HFFc6 (cell line): ENCODE results near the gene DSTYK. TPM values are rescaled to one million over a fixed set of nuclear protein-coding genes. Genes with fewer than 3 reads are reported as not detected.

Source experiments
- DNase-seq: peaks from one replicate; pipeline ENCODE4 v3.0.0-alpha.2; 2018
- H3K27ac Mint-ChIP-seq: 2 replicates; pipeline ENCODE4 v1.8.0; 2020; ENCODE audit warnings: mild to moderate bottlenecking, mixed read lengths
- H3K27me3 Mint-ChIP-seq: 2 replicates; pipeline ENCODE4 v1.8.0; 2021; ENCODE audit warnings: mild to moderate bottlenecking, moderate library complexity, mixed read lengths; ENCODE audit not compliant: insufficient read depth
- H3K36me3 Mint-ChIP-seq: 2 replicates; pipeline ENCODE4 v1.8.0; 2021; ENCODE audit warnings: low read depth, mixed read lengths
- H3K4me1 Mint-ChIP-seq: 2 replicates; pipeline ENCODE4 v1.8.0; 2020; ENCODE audit warnings: low read depth, mixed read lengths
- H3K4me3 Mint-ChIP-seq: 2 replicates; pipeline ENCODE4 v1.8.0; 2020; ENCODE audit warnings: mild to moderate bottlenecking, moderate library complexity, mixed read lengths
- H3K9me3 Mint-ChIP-seq: 2 replicates; pipeline ENCODE4 v1.8.0; 2020; ENCODE audit warnings: mild to moderate bottlenecking, mixed read lengths
- total RNA-seq, 6 experiments: library from RNA; stranded (reverse); fragmentation: NEBNext Ultra II Directional; extraction: Animal tissue kit (Norgen Biotek cat#: 25700); gene quantifications; 2 replicates in 1 of 6; 3 replicates in 5 of 6; pipeline ENCODE4 v1.2.3, GENCODE V29; 2021
- TF ChIP-seq, protein P1 (sequence below): fragments of 200-600 bp; sonication (generic); IDR thresholded peaks from 2 replicates; pipeline ENCODE4 v1.5.0; 2021; ENCODE audit warnings: antibody characterized with exemption, mild to moderate bottlenecking

The DSTYK gene
- total RNA-seq, 6 experiments from 2014 or later, result 13.1 to 17.5 (median 13.9) TPM

DNA sequence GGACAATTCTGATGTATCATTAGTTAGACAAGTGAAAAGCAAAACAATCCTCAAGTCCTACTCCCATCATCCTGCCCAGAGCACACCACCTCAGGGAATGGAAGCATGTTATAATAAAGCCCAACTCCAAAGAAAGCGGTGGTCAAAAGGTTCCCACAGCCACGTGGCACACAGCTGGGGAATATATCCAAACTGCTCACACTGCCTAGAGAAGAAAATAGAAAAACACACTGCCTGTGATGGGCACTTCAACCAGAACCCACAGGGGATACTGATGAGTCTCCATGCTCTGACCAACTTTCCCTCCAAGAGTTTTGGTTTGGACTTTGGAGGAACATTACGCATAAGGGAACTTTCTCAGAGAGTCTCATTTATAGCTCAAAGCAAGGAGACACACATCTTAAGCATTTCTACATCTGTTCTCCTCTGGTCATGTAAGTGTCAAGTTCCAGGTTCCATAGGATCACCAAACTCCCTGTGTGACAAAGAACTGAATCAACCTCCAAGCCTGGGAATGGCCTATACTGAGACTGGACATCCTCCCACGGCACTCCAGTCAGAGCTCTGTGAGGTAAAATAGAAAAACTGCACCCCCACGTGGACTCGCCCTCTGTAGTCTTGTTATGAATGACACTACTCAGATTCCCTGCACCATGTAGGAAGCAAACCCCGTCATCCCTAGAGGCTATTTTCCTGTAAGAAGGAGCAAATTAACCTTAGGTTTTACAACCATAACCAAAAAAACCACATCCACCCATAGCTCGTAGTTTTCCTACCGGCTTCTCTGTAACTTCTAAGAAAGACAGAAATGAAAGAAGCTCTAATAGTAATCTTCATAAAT is 12.2 kb downstream of the DSTYK start:
- peak overlapping the region; percentile 78 for H3K27ac Mint-ChIP-seq
- peak overlapping the region; percentile 14 for H3K4me3 Mint-ChIP-seq
- TF ChIP-seq, protein P1, sequence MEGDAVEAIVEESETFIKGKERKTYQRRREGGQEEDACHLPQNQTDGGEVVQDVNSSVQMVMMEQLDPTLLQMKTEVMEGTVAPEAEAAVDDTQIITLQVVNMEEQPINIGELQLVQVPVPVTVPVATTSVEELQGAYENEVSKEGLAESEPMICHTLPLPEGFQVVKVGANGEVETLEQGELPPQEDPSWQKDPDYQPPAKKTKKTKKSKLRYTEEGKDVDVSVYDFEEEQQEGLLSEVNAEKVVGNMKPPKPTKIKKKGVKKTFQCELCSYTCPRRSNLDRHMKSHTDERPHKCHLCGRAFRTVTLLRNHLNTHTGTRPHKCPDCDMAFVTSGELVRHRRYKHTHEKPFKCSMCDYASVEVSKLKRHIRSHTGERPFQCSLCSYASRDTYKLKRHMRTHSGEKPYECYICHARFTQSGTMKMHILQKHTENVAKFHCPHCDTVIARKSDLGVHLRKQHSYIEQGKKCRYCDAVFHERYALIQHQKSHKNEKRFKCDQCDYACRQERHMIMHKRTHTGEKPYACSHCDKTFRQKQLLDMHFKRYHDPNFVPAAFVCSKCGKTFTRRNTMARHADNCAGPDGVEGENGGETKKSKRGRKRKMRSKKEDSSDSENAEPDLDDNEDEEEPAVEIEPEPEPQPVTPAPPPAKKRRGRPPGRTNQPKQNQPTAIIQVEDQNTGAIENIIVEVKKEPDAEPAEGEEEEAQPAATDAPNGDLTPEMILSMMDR, result peak; percentile 48
- H3K27me3 Mint-ChIP-seq, result no peaks in the 10 kb centered on the region
- H3K9me3 Mint-ChIP-seq, result no peaks in the 10 kb centered on the region
- peak; percentile 53 for DNase-seq
- H3K36me3 Mint-ChIP-seq, result no peaks in the 10 kb centered on the region
- peaks cover 35% of the 10 kb centered on the region for H3K4me1 Mint-ChIP-seq

DNA sequence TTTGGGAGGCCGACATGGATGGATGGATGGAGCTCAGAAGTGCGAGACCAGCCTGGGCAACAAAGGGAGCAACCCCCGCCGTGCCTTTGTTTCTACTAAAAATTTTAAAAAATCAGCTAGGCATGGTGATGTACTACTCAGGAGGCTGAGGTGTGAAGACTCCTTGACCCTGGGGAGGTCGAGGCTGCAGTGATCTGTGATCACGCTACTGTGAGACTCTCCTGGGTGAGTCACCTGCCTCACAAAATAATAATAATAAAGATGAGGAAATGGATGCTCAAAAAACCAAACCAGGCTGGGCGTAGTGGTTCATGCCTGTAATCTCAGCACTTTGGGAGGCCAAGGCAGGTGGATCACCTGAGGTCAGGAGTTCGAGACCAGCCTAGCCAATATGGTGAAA is 19.2 kb downstream of the DSTYK start:
- TF ChIP-seq, protein P1, result no peak
- Mint-ChIP-seq H3K27ac (no peak overlapping the region), H3K36me3 (peaks cover 2% of the 10 kb centered on the region; the same call in 1 of the 2 replicates), H3K4me1 (peaks cover 42% of the 10 kb centered on the region), H3K27me3 (no peaks in the 10 kb centered on the region), H3K9me3 (no peaks in the 10 kb centered on the region), H3K4me3 (no peak overlapping the region)
- no peak for DNase-seq

DNA sequence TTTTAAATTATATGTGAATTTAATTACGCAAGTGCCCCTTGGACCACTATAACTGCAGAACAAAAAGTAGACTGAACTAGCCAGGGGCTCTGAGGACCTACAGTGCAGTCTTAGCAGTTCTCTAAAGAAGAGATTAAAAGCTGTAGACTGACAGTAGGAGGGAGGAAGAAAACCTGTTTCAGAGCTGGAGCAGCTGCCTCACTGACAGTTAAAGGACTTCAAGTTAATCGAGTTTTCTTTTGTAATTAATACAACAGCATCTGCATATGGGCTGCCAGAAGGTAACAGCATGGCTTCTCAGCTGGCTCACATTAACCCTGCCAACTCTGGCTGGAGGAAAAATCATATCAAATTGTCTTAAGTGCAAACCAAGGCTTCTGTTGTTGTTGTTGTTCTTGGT is 19.9 kb downstream of the DSTYK start:
- no peak overlapping the region for H3K27ac Mint-ChIP-seq
- peaks cover 42% of the 10 kb centered on the region for H3K4me1 Mint-ChIP-seq

DNA sequence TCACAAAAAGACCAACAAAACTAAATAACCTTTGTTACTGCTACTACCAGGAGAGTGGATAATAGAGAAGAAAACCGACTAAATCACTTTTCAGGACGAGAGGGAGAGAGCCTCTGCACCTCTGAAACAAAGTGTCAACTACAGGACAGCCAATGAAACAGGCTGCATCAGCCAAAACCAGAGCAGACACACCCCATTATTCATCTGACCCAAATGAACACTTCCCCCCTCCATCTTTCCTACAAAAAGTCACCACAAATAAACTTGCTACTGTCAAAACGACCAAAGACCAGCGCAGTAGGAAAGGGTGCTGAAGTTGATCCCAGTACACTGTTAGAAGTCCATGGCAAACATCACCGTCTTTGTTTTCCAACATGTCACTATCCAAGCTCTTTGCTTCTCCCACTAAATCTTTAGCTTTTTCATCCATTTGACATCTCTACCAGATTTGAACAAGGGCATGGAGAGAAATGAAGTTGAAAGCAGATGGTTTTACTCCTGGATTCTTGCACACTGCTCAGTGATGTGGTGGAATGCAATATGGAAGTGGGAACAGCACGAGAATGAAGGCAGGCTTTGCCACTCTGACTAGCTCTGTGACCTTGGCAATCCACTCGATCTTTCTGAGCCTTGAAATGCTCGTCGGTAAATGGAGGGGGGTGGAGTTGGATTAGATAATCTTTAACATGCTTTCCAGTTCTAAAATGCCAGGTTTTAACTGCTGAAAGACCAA is 20.5 kb downstream of the DSTYK start:
- no peaks in the 10 kb centered on the region for H3K9me3 Mint-ChIP-seq
- no peak overlapping the region; the same call in 1 of the 2 replicates for H3K4me3 Mint-ChIP-seq
- H3K4me1 Mint-ChIP-seq, result peaks cover 42% of the 10 kb centered on the region
- TF ChIP-seq, protein P1, result no peak
- H3K27me3 Mint-ChIP-seq, result no peaks in the 10 kb centered on the region
- DNase-seq, result no peak
- peaks cover 9% of the 10 kb centered on the region for H3K36me3 Mint-ChIP-seq
- H3K27ac Mint-ChIP-seq, result peak overlapping the region; percentile 7; the same call in 1 of the 2 replicates

More for the DNA sequence above, 19.9 kb downstream of the DSTYK start:
- H3K9me3 Mint-ChIP-seq, result no peaks in the 10 kb centered on the region
- no peaks in the 10 kb centered on the region for H3K27me3 Mint-ChIP-seq
- H3K36me3 Mint-ChIP-seq, result peaks cover 9% of the 10 kb centered on the region
- DNase-seq, result no peak
- no peak overlapping the region for H3K4me3 Mint-ChIP-seq
- TF ChIP-seq, protein P1, result no peak

DNA sequence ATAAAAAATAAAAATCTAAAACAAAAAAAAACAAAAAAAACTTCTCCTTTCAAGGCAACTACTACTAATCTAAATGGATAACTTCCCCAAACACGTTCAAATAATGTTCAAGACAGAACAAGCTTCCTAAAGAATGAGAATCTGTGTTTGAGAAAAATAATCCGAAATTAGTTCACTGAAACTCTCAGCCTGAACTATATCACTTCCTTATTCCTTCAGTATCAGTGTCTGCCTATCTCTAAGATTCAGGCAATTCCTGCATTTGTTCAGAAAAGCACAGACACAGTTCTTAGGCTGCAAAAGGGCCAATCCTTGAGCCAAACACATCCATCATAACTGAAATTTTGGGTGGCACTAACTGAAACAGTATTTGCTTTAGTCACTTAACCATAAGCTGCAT is 22.4 kb downstream of the DSTYK start:
- no peaks in the 10 kb centered on the region for H3K9me3 Mint-ChIP-seq
- TF ChIP-seq, protein P1, result no peak
- DNase-seq, result no peak
- no peak overlapping the region for H3K27ac Mint-ChIP-seq
- H3K27me3 Mint-ChIP-seq, result no peaks in the 10 kb centered on the region
- peaks cover 15% of the 10 kb centered on the region for H3K36me3 Mint-ChIP-seq
- H3K4me3 Mint-ChIP-seq, result no peak overlapping the region
- peaks cover 50% of the 10 kb centered on the region for H3K4me1 Mint-ChIP-seq
